Gastroesophageal sphincter (tissue), 4 donors: ENCODE measurements around the gene GAS2L1. TPM values are rescaled to one million over a fixed set of nuclear protein-coding genes. Genes with fewer than 3 reads are reported as not detected.

ENCODE experiments used
- ATAC-seq: fragments of 150-250 bp; one replicate; pipeline ENCODE4 v1.9.1; 2016; ENCODE audit warnings: mild to moderate bottlenecking, moderate library complexity
- H3K27ac ChIP-seq, 4 donors: fragments of 200-600 bp; sonication (generic) in 3 of 4; 1 replicate in 3 of 4; 2 replicates in 1 of 4; pipeline ENCODE4 v1.5.1; 2016 to 2019
- H3K27me3 ChIP-seq: fragments of 200-600 bp; sonication (generic); one replicate; pipeline ENCODE4 v1.5.1; 2019
- H3K36me3 ChIP-seq, 2 donors: fragments of 200-600 bp; sonication (generic); one replicate each; pipeline ENCODE4 v1.5.1; 2019; ENCODE audit warnings: control low read depth in 1 of 2
- H3K4me1 ChIP-seq, 3 donors: fragments of 200-600 bp; sonication (generic); 1 replicate in 2 of 3; 2 replicates in 1 of 3; pipeline ENCODE4 v1.5.1; 2016 to 2019; ENCODE audit warnings: control low read depth in 2 of 3
- H3K4me3 ChIP-seq, 2 donors: fragments of 200-600 bp; sonication (generic); one replicate each; pipeline ENCODE4 v1.5.1; 2019; ENCODE audit warnings: mild to moderate bottlenecking in 1 of 2, moderate library complexity in 1 of 2
- H3K9me3 ChIP-seq, 3 donors: fragments of 200-600 bp; sonication (generic); one replicate each; pipeline ENCODE4 v1.5.1; 2017 to 2019; ENCODE audit warnings: control low read depth in 2 of 3
- EP300 ChIP-seq: sonication (generic); formaldehyde crosslinking; IDR thresholded peaks from one replicate; pipeline ENCODE4 v1.6.1; 2017; ENCODE audit warnings: antibody characterized with exemption, mild to moderate bottlenecking
- POLR2A ChIP-seq, 2 donors: fragments of 450-650 bp; IDR thresholded peaks; one replicate each; pipeline ENCODE4 v1.6.1; 2017; ENCODE audit warnings: antibody characterized with exemption in 2 of 2, mild to moderate bottlenecking in 2 of 2, moderate library complexity in 1 of 2
- POLR2AphosphoS5 ChIP-seq: sonication (generic); formaldehyde crosslinking; IDR thresholded peaks from one replicate; pipeline ENCODE4 v1.6.1; 2017; ENCODE audit warnings: antibody characterized with exemption
- WGBS, 2 donors: methylation state at CpG; one replicate each; pipeline ENCODE4 v1.1.5; 2018; ENCODE audit warnings: low coverage in 1 of 2; 5-methylcytosine and 5-hydroxymethylcytosine counted together
- total RNA-seq, 4 donors: library from RNA; depleted of rRNA; stranded (reverse); fragments of >200 nt; gene quantifications; one replicate each; pipeline ENCODE4 v1.1.0, GENCODE V29; 2016
- TF ChIP-seq, protein P1 (sequence below), 4 experiments: fragments of 200-600 bp in 2 of 4; fragments of 450-650 bp in 2 of 4; sonication (generic) in 1 of 4; IDR thresholded peaks; one replicate each; pipeline ENCODE4 v1.5.1; 2017 to 2019; ENCODE audit warnings: antibody characterized with exemption in 4 of 4, mild to moderate bottlenecking in 2 of 4, moderate library complexity in 2 of 4

The GAS2L1 gene
- total RNA-seq, 4 donors from 2014 or later = 17.8 to 65.5 (median 36.8) TPM

DNA sequence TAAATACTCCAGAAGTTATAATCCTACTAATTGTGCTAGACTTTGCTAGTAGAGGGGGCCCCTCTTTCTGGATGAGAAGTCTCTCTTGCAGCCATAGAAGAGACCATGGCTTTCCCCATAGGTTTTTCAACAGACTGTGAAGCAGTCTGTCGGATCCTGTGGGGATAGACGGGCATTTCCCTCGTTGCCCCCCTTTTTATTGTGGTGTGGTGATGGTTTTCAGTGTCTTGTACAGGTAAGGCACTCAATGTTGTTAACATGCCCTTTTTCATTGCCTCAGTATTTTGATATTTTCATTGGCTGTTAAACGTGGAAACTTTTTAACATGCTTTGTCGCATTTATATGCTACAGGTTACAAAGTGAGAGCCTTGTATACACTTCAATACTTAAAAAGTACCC is 16.4 kb upstream of the GAS2L1 start:
- Histone ChIP-seq H3K27me3 (no peaks in the 10 kb centered on the region), H3K9me3 (no peaks in the 10 kb centered on the region), H3K4me3 (no peak overlapping the region), H3K27ac (no peak overlapping the region), H3K4me1 (peaks cover 0 to 37% (median 0%) of the 10 kb centered on the region in 3 donors), H3K36me3 (peaks cover 8 to 100% of the 10 kb centered on the region in 2 donors)
- TF ChIP-seq POLR2A (IDR thresholded peaks at IDR 0.05) (no peak), POLR2AphosphoS5 (no peak), EP300 (no peak)
- TF ChIP-seq, protein P1, sequence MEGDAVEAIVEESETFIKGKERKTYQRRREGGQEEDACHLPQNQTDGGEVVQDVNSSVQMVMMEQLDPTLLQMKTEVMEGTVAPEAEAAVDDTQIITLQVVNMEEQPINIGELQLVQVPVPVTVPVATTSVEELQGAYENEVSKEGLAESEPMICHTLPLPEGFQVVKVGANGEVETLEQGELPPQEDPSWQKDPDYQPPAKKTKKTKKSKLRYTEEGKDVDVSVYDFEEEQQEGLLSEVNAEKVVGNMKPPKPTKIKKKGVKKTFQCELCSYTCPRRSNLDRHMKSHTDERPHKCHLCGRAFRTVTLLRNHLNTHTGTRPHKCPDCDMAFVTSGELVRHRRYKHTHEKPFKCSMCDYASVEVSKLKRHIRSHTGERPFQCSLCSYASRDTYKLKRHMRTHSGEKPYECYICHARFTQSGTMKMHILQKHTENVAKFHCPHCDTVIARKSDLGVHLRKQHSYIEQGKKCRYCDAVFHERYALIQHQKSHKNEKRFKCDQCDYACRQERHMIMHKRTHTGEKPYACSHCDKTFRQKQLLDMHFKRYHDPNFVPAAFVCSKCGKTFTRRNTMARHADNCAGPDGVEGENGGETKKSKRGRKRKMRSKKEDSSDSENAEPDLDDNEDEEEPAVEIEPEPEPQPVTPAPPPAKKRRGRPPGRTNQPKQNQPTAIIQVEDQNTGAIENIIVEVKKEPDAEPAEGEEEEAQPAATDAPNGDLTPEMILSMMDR (IDR thresholded peaks at IDR 0.05) = no peak
- WGBS, 2 donors = 46 to 49% methylated on average over 4 to 5 of the region's 5 CpGs
- no peak for ATAC-seq

DNA sequence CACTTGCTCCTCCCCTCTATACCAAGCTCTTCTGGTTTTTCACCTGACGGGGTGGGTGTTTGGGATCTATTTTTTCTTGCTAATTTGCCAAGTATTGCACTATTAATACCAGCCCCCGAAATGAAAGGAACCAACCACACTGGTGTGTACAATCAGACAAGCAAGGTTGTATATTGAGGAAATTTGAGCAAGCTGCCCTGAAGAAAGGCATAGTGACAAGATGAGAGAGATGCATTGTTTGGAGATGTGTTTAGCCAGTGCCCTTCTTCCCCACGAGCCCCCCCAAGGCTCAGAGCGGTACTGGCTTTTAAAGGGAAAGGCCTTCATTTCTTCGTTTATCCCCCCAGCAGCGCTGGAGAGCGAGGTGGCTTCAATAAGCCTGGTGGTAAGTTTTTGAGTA is 15.2 kb upstream of the GAS2L1 start:
- Histone ChIP-seq H3K36me3 (peaks cover 8 to 100% of the 10 kb centered on the region in 2 donors), H3K4me3 (no peak overlapping the region), H3K27me3 (no peaks in the 10 kb centered on the region), H3K4me1 (peaks cover 0 to 37% (median 0%) of the 10 kb centered on the region in 3 donors), H3K9me3 (no peaks in the 10 kb centered on the region), H3K27ac (no peak overlapping the region)
- 44 to 65% methylated on average over 3 to 6 of the region's 7 CpGs for WGBS, 2 donors
- no peak for ATAC-seq
- no peak for TF ChIP-seq EP300
- TF ChIP-seq, protein P1 (IDR thresholded peaks at IDR 0.05) = no peak
- TF ChIP-seq POLR2A (IDR thresholded peaks at IDR 0.05) = no peak
- TF ChIP-seq POLR2AphosphoS5 = no peak

DNA sequence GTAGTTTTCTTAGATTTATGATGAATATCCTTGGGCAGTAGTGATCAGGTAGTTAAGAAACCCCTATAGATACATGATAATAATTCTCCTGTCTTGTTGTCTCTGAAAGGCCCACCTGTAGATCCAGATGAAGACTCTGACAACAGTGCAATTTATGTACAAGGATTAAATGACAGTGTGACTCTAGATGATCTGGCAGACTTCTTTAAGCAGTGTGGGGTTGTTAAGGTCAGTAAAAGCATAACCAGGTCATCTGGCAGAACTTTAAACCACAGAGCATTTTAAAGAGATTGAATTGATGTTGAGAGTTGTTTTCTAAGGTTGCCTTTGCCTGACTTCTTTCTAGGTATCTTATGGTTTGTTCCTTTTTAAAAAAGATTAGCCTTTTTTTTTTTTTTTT is 14.1 kb upstream of the GAS2L1 start:
- Histone ChIP-seq H3K27me3 (no peaks in the 10 kb centered on the region), H3K9me3 (no peaks in the 10 kb centered on the region), H3K4me3 (no peak overlapping the region), H3K4me1 (peaks cover 0 to 37% (median 0%) of the 10 kb centered on the region in 3 donors), H3K36me3 (peaks cover 8 to 100% of the 10 kb centered on the region in 2 donors), H3K27ac (no peak overlapping the region)
- no peak for ATAC-seq
- TF ChIP-seq POLR2AphosphoS5 (no peak), POLR2A (IDR thresholded peaks at IDR 0.05) (no peak), EP300 (no peak)
- TF ChIP-seq, protein P1 (IDR thresholded peaks at IDR 0.05) = no peak

DNA sequence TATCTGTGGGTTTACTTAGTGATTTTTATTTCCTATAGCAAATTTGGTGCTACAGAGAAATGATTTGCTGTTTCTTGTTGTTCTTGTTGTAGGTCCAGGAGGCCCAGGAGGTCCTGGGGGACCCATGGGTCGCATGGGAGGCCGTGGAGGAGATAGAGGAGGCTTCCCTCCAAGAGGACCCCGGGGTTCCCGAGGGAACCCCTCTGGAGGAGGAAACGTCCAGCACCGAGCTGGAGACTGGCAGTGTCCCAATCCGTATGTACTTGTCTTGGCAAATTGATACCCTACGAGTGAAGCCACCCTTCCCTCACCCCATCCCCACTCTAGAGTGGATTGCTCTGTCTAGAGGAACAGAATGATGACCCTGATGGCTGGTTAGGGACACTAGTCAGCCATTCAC is 7.8 kb upstream of the GAS2L1 start:
- H3K36me3 ChIP-seq = peaks cover 4 to 83% of the 10 kb centered on the region in 2 donors
- H3K9me3 ChIP-seq = no peaks in the 10 kb centered on the region
- H3K27ac ChIP-seq = no peak overlapping the region
- peaks cover 0 to 19% (median 10%) of the 10 kb centered on the region in 3 donors for H3K4me1 ChIP-seq
- TF ChIP-seq POLR2AphosphoS5 (no peak), EP300 (no peak), POLR2A (IDR thresholded peaks at IDR 0.05) (no peak)
- TF ChIP-seq, protein P1 (IDR thresholded peaks at IDR 0.05) = no peak
- ATAC-seq = no peak
- no peak overlapping the region for H3K4me3 ChIP-seq
- H3K27me3 ChIP-seq = no peaks in the 10 kb centered on the region
- WGBS, 2 donors = no CpG with 5 or more reads among the region's 8 CpGs

- H3K36me3 ChIP-seq = peaks cover 4 to 76% of the 10 kb centered on the region in 2 donors
- H3K9me3 ChIP-seq = no peaks in the 10 kb centered on the region
- no peak for TF ChIP-seq POLR2A (IDR thresholded peaks at IDR 0.05)
- TF ChIP-seq, protein P1 (IDR thresholded peaks at IDR 0.05) = no peak
- TF ChIP-seq POLR2AphosphoS5 = no peak
- TF ChIP-seq EP300 = no peak
- H3K4me3 ChIP-seq = no peak overlapping the region
- H3K27me3 ChIP-seq = no peaks in the 10 kb centered on the region
- no peak overlapping the region for H3K27ac ChIP-seq
- WGBS, 2 donors = 79 to 95% methylated on average over 3 to 5 of the region's 19 CpGs
- ATAC-seq = no peak
- peaks cover 0 to 19% (median 10%) of the 10 kb centered on the region in 3 donors for H3K4me1 ChIP-seq
These were observed 7.1 kb upstream of the GAS2L1 start for GRCh38 chr22:29299136-29299900.
